Measurements from ENCODE around the gene ADIRF. TPM values are rescaled to one million over a fixed set of nuclear protein-coding genes. Genes with fewer than 3 reads are reported as not detected.

ADIRF gene
- total RNA-seq, 1 donor from 2014 or later, result not detected

- peaks cover 30% of the 10 kb centered on the region for H3K27me3 Mint-ChIP-seq (ENCODE audit: low read depth, unreplicated experiment)
- H3K27ac Mint-ChIP-seq (ENCODE audit: unreplicated experiment), result peak overlapping the region; percentile 83
- no peak for FAIRE-seq
- Histone ChIP-seq H4K20me1 (ENCODE audit: insufficient read depth, low read length) (no peaks in the 10 kb centered on the region), H3K79me2 (ENCODE audit: insufficient read depth, low read length) (no peaks in the 10 kb centered on the region), H3K4me2 (ENCODE audit: low read length) (peak overlapping the region; percentile 95), H3K4me1 (ENCODE audit: insufficient read depth, low read length) (peaks cover 44% of the 10 kb centered on the region), H3K36me3 (ENCODE audit: insufficient read depth, low read length) (no peaks in the 10 kb centered on the region), H2AFZ (ENCODE audit: low read depth, low read length) (peak overlapping the region; percentile 63), H3K27ac (ENCODE audit: low read depth, low read length) (peak overlapping the region; percentile 80), H3K9ac (ENCODE audit: low read length) (peak overlapping the region; percentile 93), H3K4me3 (ENCODE audit: insufficient read depth, low read depth, low read length) (peak overlapping the region; percentile 62), H3K27me3 (ENCODE audit: insufficient read depth, low read length) (no peaks in the 10 kb centered on the region), H3K9me3 (ENCODE audit: insufficient read depth, low read depth, low read length) (no peaks in the 10 kb centered on the region)
- H3K36me3 Mint-ChIP-seq (ENCODE audit: low read depth, unreplicated experiment), result no peaks in the 10 kb centered on the region
- no peak for DNase-seq (ENCODE audit: low read depth)
- no peaks in the 10 kb centered on the region for H3K9me3 Mint-ChIP-seq (ENCODE audit: unreplicated experiment)
- peaks cover 14% of the 10 kb centered on the region for H3K4me1 Mint-ChIP-seq (ENCODE audit: low read depth, unreplicated experiment)
- H3K4me3 Mint-ChIP-seq (ENCODE audit: unreplicated experiment), result peak overlapping the region; percentile 77
- TF ChIP-seq EZH2 (IDR thresholded peaks at IDR 0.05; ENCODE audit: insufficient read depth, low read length) (no peak), CTCF (IDR thresholded peaks at IDR 0.05; ENCODE audit: insufficient read depth, low read depth, low read length) (no peak)
Observed at GRCh38 chr10:86970162-86970981, 2.1 kb downstream of the ADIRF start.

- FAIRE-seq (no peak), DNase-seq (ENCODE audit: low read depth) (no peak)
- peaks cover 14% of the 10 kb centered on the region for H3K4me1 Mint-ChIP-seq (ENCODE audit: low read depth, unreplicated experiment)
- no peaks in the 10 kb centered on the region for H3K79me2 ChIP-seq (ENCODE audit: insufficient read depth, low read length)
- H3K27ac Mint-ChIP-seq (ENCODE audit: unreplicated experiment), result no peak overlapping the region
- H2AFZ ChIP-seq (ENCODE audit: low read depth, low read length), result peak overlapping the region; percentile 63
- H3K4me2 ChIP-seq (ENCODE audit: low read length), result peak overlapping the region; percentile 95
- no peaks in the 10 kb centered on the region for H3K36me3 Mint-ChIP-seq (ENCODE audit: low read depth, unreplicated experiment)
- no peaks in the 10 kb centered on the region for H3K9me3 ChIP-seq (ENCODE audit: insufficient read depth, low read depth, low read length)
- H3K4me1 ChIP-seq (ENCODE audit: insufficient read depth, low read length), result peaks cover 44% of the 10 kb centered on the region
- H3K4me3 Mint-ChIP-seq (ENCODE audit: unreplicated experiment), result no peak overlapping the region
- peak overlapping the region; percentile 80 for H3K27ac ChIP-seq (ENCODE audit: low read depth, low read length)
- no peaks in the 10 kb centered on the region for H3K36me3 ChIP-seq (ENCODE audit: insufficient read depth, low read length)
- H3K9me3 Mint-ChIP-seq (ENCODE audit: unreplicated experiment), result no peaks in the 10 kb centered on the region
- H3K27me3 Mint-ChIP-seq (ENCODE audit: low read depth, unreplicated experiment), result peaks cover 28% of the 10 kb centered on the region
- H3K4me3 ChIP-seq (ENCODE audit: insufficient read depth, low read depth, low read length), result peak overlapping the region; percentile 62
- TF ChIP-seq CTCF (IDR thresholded peaks at IDR 0.05; ENCODE audit: insufficient read depth, low read depth, low read length), result no peak
- no peak for TF ChIP-seq EZH2 (IDR thresholded peaks at IDR 0.05; ENCODE audit: insufficient read depth, low read length)
- no peaks in the 10 kb centered on the region for H3K27me3 ChIP-seq (ENCODE audit: insufficient read depth, low read length)
- H3K9ac ChIP-seq (ENCODE audit: low read length), result peak overlapping the region; percentile 93
- H4K20me1 ChIP-seq (ENCODE audit: insufficient read depth, low read length), result no peaks in the 10 kb centered on the region
Observed at GRCh38 chr10:86970982-86971231, 2.6 kb downstream of the ADIRF start.

Data from astrocyte (in vitro differentiated cells and primary cell).